ENCODE results near the gene NEU4.

Gene NEU4

GRCh38 chr2:241850544-241851324, 41.7 kb downstream of the NEU4 start:
- H3K36me3 ChIP-seq (ENCODE audit: insufficient read depth, low read length): no peaks in the 10 kb centered on the region
- no peak overlapping the region for H3K27ac ChIP-seq
- no peak overlapping the region for H3K9ac ChIP-seq (ENCODE audit: insufficient read length)
- H3K9me3 ChIP-seq (ENCODE audit: low read depth, low read length): no peaks in the 10 kb centered on the region
- no peak for DNase-seq (ENCODE audit: low read depth, low spot score)
- TF ChIP-seq EZH2 (IDR thresholded peaks at IDR 0.05) (no peak), POLR2AphosphoS5 (IDR thresholded peaks at IDR 0.05; ENCODE audit: borderline replicate concordance, low read depth, low read length) (no peak), FOXP2 (optimal IDR thresholded peaks at IDR 0.05; ENCODE audit: control extremely low read depth, extremely low read length, insufficient read depth) (no peak)
- H3K4me3 ChIP-seq: no peak overlapping the region

- DNase-seq (ENCODE audit: low read depth, low spot score): no peak
- H3K36me3 ChIP-seq (ENCODE audit: insufficient read depth, low read length): no peaks in the 10 kb centered on the region
- no peak overlapping the region for H3K27ac ChIP-seq
- H3K4me3 ChIP-seq: no peak overlapping the region
- TF ChIP-seq POLR2AphosphoS5 (IDR thresholded peaks at IDR 0.05; ENCODE audit: borderline replicate concordance, low read depth, low read length) (no peak), FOXP2 (optimal IDR thresholded peaks at IDR 0.05; ENCODE audit: control extremely low read depth, extremely low read length, insufficient read depth) (no peak), EZH2 (IDR thresholded peaks at IDR 0.05) (no peak)
- no peak overlapping the region for H3K9ac ChIP-seq (ENCODE audit: insufficient read length)
- H3K9me3 ChIP-seq (ENCODE audit: low read depth, low read length): no peaks in the 10 kb centered on the region
Observed at GRCh38 chr2:241851325-241852115, 42.5 kb downstream of the NEU4 start.

GRCh38 chr2:241852116-241852980, 43.4 kb downstream of the NEU4 start:
- TF ChIP-seq FOXP2 (optimal IDR thresholded peaks at IDR 0.05; ENCODE audit: control extremely low read depth, extremely low read length, insufficient read depth) (no peak), POLR2AphosphoS5 (IDR thresholded peaks at IDR 0.05; ENCODE audit: borderline replicate concordance, low read depth, low read length) (no peak), EZH2 (IDR thresholded peaks at IDR 0.05) (no peak)
- Histone ChIP-seq H3K9ac (ENCODE audit: insufficient read length) (no peak overlapping the region), H3K27ac (no peak overlapping the region), H3K36me3 (ENCODE audit: insufficient read depth, low read length) (no peaks in the 10 kb centered on the region), H3K4me3 (no peak overlapping the region), H3K9me3 (ENCODE audit: low read depth, low read length) (no peaks in the 10 kb centered on the region)
- no peak for DNase-seq (ENCODE audit: low read depth, low spot score)

GRCh38 chr2:241852981-241853631, 44.1 kb downstream of the NEU4 start:
- no peak for TF ChIP-seq FOXP2 (optimal IDR thresholded peaks at IDR 0.05; ENCODE audit: control extremely low read depth, extremely low read length, insufficient read depth)
- TF ChIP-seq POLR2AphosphoS5 (IDR thresholded peaks at IDR 0.05; ENCODE audit: borderline replicate concordance, low read depth, low read length): no peak
- TF ChIP-seq EZH2 (IDR thresholded peaks at IDR 0.05): no peak
- no peak overlapping the region for H3K9ac ChIP-seq (ENCODE audit: insufficient read length)
- DNase-seq (ENCODE audit: low read depth, low spot score): no peak
- no peak overlapping the region for H3K4me3 ChIP-seq
- no peaks in the 10 kb centered on the region for H3K36me3 ChIP-seq (ENCODE audit: insufficient read depth, low read length)
- no peaks in the 10 kb centered on the region for H3K9me3 ChIP-seq (ENCODE audit: low read depth, low read length)
- no peak overlapping the region for H3K27ac ChIP-seq

- TF ChIP-seq POLR2AphosphoS5 (IDR thresholded peaks at IDR 0.05; ENCODE audit: borderline replicate concordance, low read depth, low read length): no peak
- TF ChIP-seq EZH2 (IDR thresholded peaks at IDR 0.05): no peak
- TF ChIP-seq FOXP2 (optimal IDR thresholded peaks at IDR 0.05; ENCODE audit: control extremely low read depth, extremely low read length, insufficient read depth): no peak
- no peaks in the 10 kb centered on the region for H3K36me3 ChIP-seq (ENCODE audit: insufficient read depth, low read length)
- no peak overlapping the region for H3K9ac ChIP-seq (ENCODE audit: insufficient read length)
- no peak overlapping the region for H3K4me3 ChIP-seq
- no peak overlapping the region for H3K27ac ChIP-seq
- H3K9me3 ChIP-seq (ENCODE audit: low read depth, low read length): no peaks in the 10 kb centered on the region
- no peak for DNase-seq (ENCODE audit: low read depth, low spot score)
Observed at GRCh38 chr2:241853651-241854341, 44.8 kb downstream of the NEU4 start.

- TF ChIP-seq POLR2AphosphoS5 (IDR thresholded peaks at IDR 0.05; ENCODE audit: borderline replicate concordance, low read depth, low read length): no peak
- no peak for TF ChIP-seq FOXP2 (optimal IDR thresholded peaks at IDR 0.05; ENCODE audit: control extremely low read depth, extremely low read length, insufficient read depth)
- no peak for TF ChIP-seq EZH2 (IDR thresholded peaks at IDR 0.05)
- DNase-seq (ENCODE audit: low read depth, low spot score): no peak
Observed at GRCh38 chr2:241854342-241855244, 45.6 kb downstream of the NEU4 start.

More at GRCh38 chr2:241854342-241855244, 45.6 kb downstream of the NEU4 start:
- Histone ChIP-seq H3K4me3 (no peak overlapping the region), H3K27ac (no peak overlapping the region), H3K9ac (ENCODE audit: insufficient read length) (no peak overlapping the region), H3K36me3 (ENCODE audit: insufficient read depth, low read length) (no peaks in the 10 kb centered on the region), H3K9me3 (ENCODE audit: low read depth, low read length) (no peaks in the 10 kb centered on the region)

Measured in SK-N-MC (cell line).